Measurements from ENCODE around the gene LHB. TPM values are rescaled to one million over a fixed set of nuclear protein-coding genes. Genes with fewer than 3 reads are reported as not detected.

Gene LHB
- not detected in 5 replicates for total RNA-seq (2022; extraction: Qiagen RNA extraction; ENCODE audit: low read depth)

GRCh38 chr19:49017041-49017665 lies at the start of gene LHB:
Gene LHB, minus strand, starts transcription at chr19:49017091. Its CDS starts 10 bp downstream, at chr19:49017081.

GRCh38 chr19:49064768-49065611 lies 48.1 kb upstream of the LHB start, which contains the start of gene NTF4:
Gene NTF4, minus strand, starts transcription at chr19:49064818. Its CDS starts 2,821 bp downstream, at chr19:49061997.

GRCh38 chr19:49057636-49058234 lies 40.8 kb upstream of the LHB start, which contains the start of gene CGB7:
Gene CGB7, minus strand, starts transcription at chr19:49057749. Its CDS starts 2,374 bp downstream, at chr19:49055375.

GRCh38 chr19:49049011-49049410 lies 32.1 kb upstream of the LHB start, which contains the start of gene CGB8:
Gene CGB8, minus strand, starts transcription at chr19:49049111. Its CDS starts 372 bp downstream, at chr19:49048739.

GRCh38 chr19:49043548-49043947 lies 26.7 kb upstream of the LHB start, which contains the start of gene CGB5:
Gene CGB5, plus strand, starts transcription at chr19:49043848. Its CDS starts 362 bp downstream, at chr19:49044210.

GRCh38 chr19:49036815-49037214 lies 19.9 kb upstream of the LHB start, which contains the start of gene CGB1:
Gene CGB1, minus strand, starts transcription at chr19:49036895. Its CDS starts 184 bp downstream, at chr19:49036711.

GRCh38 chr19:49031642-49032301 lies 14.9 kb upstream of the LHB start, which contains the start of gene CGB2:
Gene CGB2, plus strand, starts transcription at chr19:49031890. Its CDS starts 206 bp downstream, at chr19:49032096.

GRCh38 chr19:49024233-49024632 lies 7.3 kb upstream of the LHB start, which contains the start of gene CGB3:
Gene CGB3, minus strand, starts transcription at chr19:49024333. Its CDS starts 362 bp downstream, at chr19:49023971.

GRCh38 chr19:48993175-48994034 lies 23.5 kb downstream of the LHB start, which contains the start of the genes GYS1 and RUVBL2:
Gene GYS1, minus strand, starts transcription at chr19:48993309. Its CDS starts 197 bp downstream, at chr19:48993112.
Gene RUVBL2, plus strand, starts transcription at chr19:48993887. Its CDS starts 25 bp downstream, at chr19:48993912.

Other genes starting within 250 kb of the LHB start
- 50.8 to 60.8 TPM (median 56.6 TPM) in 5 replicates for gene BCAT2, start 206.1 kb downstream of the LHB start, total RNA-seq (2022; extraction: Qiagen RNA extraction; ENCODE audit: low read depth)
- 13.8 to 16.7 TPM (median 14.3 TPM) in 5 replicates for gene HSD17B14, start 180.6 kb downstream of the LHB start, total RNA-seq (2022; extraction: Qiagen RNA extraction; ENCODE audit: low read depth)
- gene PLEKHA4, start 148.5 kb downstream of the LHB start, total RNA-seq (2022; extraction: Qiagen RNA extraction; ENCODE audit: low read depth) = 1.5 to 3.4 TPM (median 2.2 TPM) in 5 replicates
- 94.1 to 157 TPM (median 116 TPM) in 5 replicates for gene PPP1R15A, start 144.7 kb downstream of the LHB start, total RNA-seq (2022; extraction: Qiagen RNA extraction; ENCODE audit: low read depth)
- gene TULP2, start 118.3 kb downstream of the LHB start, total RNA-seq (2022; extraction: Qiagen RNA extraction; ENCODE audit: low read depth) = not detected in 5 replicates
- gene NUCB1, start 116.8 kb downstream of the LHB start, total RNA-seq (2022; extraction: Qiagen RNA extraction; ENCODE audit: low read depth) = 185 to 225 TPM (median 213 TPM) in 5 replicates
- gene DHDH, start 83.4 kb downstream of the LHB start, total RNA-seq (2022; extraction: Qiagen RNA extraction; ENCODE audit: low read depth) = 1.2 to 2.2 TPM (median 1.5 TPM) in 5 replicates
- 295 to 420 TPM (median 376 TPM) in 5 replicates for gene BAX, start 62.2 kb downstream of the LHB start, total RNA-seq (2022; extraction: Qiagen RNA extraction; ENCODE audit: low read depth)
- 18,205 to 25,130 TPM (median 20,428 TPM) in 5 replicates for gene FTL, start 51.8 kb downstream of the LHB start, total RNA-seq (2022; extraction: Qiagen RNA extraction; ENCODE audit: low read depth)
- 17.3 to 22.6 TPM (median 19.8 TPM) in 5 replicates for gene GYS1, start 23.8 kb downstream of the LHB start, total RNA-seq (2022; extraction: Qiagen RNA extraction; ENCODE audit: low read depth)
- 219 to 243 TPM (median 229 TPM) in 5 replicates for gene RUVBL2, start 23.2 kb downstream of the LHB start, total RNA-seq (2022; extraction: Qiagen RNA extraction; ENCODE audit: low read depth)
- gene CGB3, start 7.2 kb upstream of the LHB start, total RNA-seq (2022; extraction: Qiagen RNA extraction; ENCODE audit: low read depth) = 0.09 to 0.44 TPM in 2 of 5 replicates, not detected in the others
- gene CGB2, start 14.8 kb upstream of the LHB start, total RNA-seq (2022; extraction: Qiagen RNA extraction; ENCODE audit: low read depth) = 0.27 to 0.70 TPM (median 0.32 TPM) in 4 of 5 replicates, not detected in the other
- gene CGB1, start 19.8 kb upstream of the LHB start, total RNA-seq (2022; extraction: Qiagen RNA extraction; ENCODE audit: low read depth) = 0.27 to 0.64 TPM (median 0.38 TPM) in 3 of 5 replicates, not detected in the others
- 0.54 to 1.6 TPM (median 1.5 TPM) in 5 replicates for gene CGB5, start 26.8 kb upstream of the LHB start, total RNA-seq (2022; extraction: Qiagen RNA extraction; ENCODE audit: low read depth)
- 2.1 to 8.1 TPM (median 4.6 TPM) in 5 replicates for gene CGB8, start 32.0 kb upstream of the LHB start, total RNA-seq (2022; extraction: Qiagen RNA extraction; ENCODE audit: low read depth)
- gene CGB7, start 40.7 kb upstream of the LHB start, total RNA-seq (2022; extraction: Qiagen RNA extraction; ENCODE audit: low read depth) = 0.59 to 0.80 TPM (median 0.72 TPM) in 5 replicates
- gene NTF4, start 47.7 kb upstream of the LHB start, total RNA-seq (2022; extraction: Qiagen RNA extraction; ENCODE audit: low read depth) = 0.27 to 0.66 TPM (median 0.35 TPM) in 4 of 5 replicates, not detected in the other
- gene KCNA7, start 55.6 kb upstream of the LHB start, total RNA-seq (2022; extraction: Qiagen RNA extraction; ENCODE audit: low read depth) = 0.01 TPM in 1 of 5 replicates, not detected in the others
- gene SNRNP70, start 68.4 kb upstream of the LHB start, total RNA-seq (2022; extraction: Qiagen RNA extraction; ENCODE audit: low read depth) = 311 to 363 TPM (median 344 TPM) in 5 replicates
- 4.7 to 7.2 TPM (median 5.7 TPM) in 5 replicates for gene LIN7B, start 97.3 kb upstream of the LHB start, total RNA-seq (2022; extraction: Qiagen RNA extraction; ENCODE audit: low read depth)
- gene C19orf73, start 102.1 kb upstream of the LHB start, total RNA-seq (2022; extraction: Qiagen RNA extraction; ENCODE audit: low read depth) = 1.2 to 2.5 TPM (median 1.8 TPM) in 5 replicates
- gene PPFIA3, start 102.5 kb upstream of the LHB start, total RNA-seq (2022; extraction: Qiagen RNA extraction; ENCODE audit: low read depth) = 5.7 to 9.0 TPM (median 8.0 TPM) in 5 replicates
- gene HRC, start 138.3 kb upstream of the LHB start, total RNA-seq (2022; extraction: Qiagen RNA extraction; ENCODE audit: low read depth) = 0.07 to 0.14 TPM in 2 of 5 replicates, not detected in the others
- gene TRPM4, start 140.7 kb upstream of the LHB start, total RNA-seq (2022; extraction: Qiagen RNA extraction; ENCODE audit: low read depth) = 6.8 to 9.9 TPM (median 7.3 TPM) in 5 replicates

Measured in A549 treated with CpdA at 1 μM for 4 hours (cell line).